Uterus (tissue), 4 donors: ENCODE measurements around the gene RPL23. TPM values are rescaled to one million over a fixed set of nuclear protein-coding genes. Genes with fewer than 3 reads are reported as not detected.
A peak's percentile ranks its signal among the peaks of the same experiment; 100 is the strongest.

Experiments
- DNase-seq, 2 donors: peaks; one replicate each; pipeline ENCODE4 v3.0.0-alpha.2; 2019 to 2020
- H3K27ac ChIP-seq, 2 donors: fragments of 200-600 bp; sonication (generic); 1 replicate in 1 of 2; 2 replicates in 1 of 2; pipeline ENCODE4 v1.5.1; 2016 to 2018
- H3K27me3 ChIP-seq, 2 donors: fragments of 200-600 bp; sonication (generic); one replicate each; pipeline ENCODE4 v1.5.1; 2018 to 2019; ENCODE audit warnings: control low read depth in 1 of 2
- H3K36me3 ChIP-seq, 2 donors: fragments of 200-600 bp; sonication (generic); one replicate each; pipeline ENCODE4 v1.5.1; 2019; ENCODE audit warnings: control low read depth in 1 of 2
- H3K4me1 ChIP-seq, 2 donors: fragments of 200-600 bp; sonication (generic); one replicate each; pipeline ENCODE4 v1.5.1; 2018 to 2019; ENCODE audit warnings: control low read depth in 1 of 2
- H3K4me3 ChIP-seq, 2 donors: fragments of 200-600 bp; sonication (generic); 1 replicate in 1 of 2; 2 replicates in 1 of 2; pipeline ENCODE4 v1.5.1; 2018 to 2019; ENCODE audit warnings: mild to moderate bottlenecking in 1 of 2
- H3K9me3 ChIP-seq, 2 donors: fragments of 200-600 bp; sonication (generic); one replicate each; pipeline ENCODE4 v1.5.1; 2019; ENCODE audit warnings: control low read depth in 1 of 2
- POLR2A ChIP-seq, 2 donors: fragments of 450-650 bp; IDR thresholded peaks; one replicate each; pipeline ENCODE4 v1.6.1; 2016; ENCODE audit warnings: antibody characterized with exemption in 2 of 2, mild to moderate bottlenecking in 1 of 2, moderate library complexity in 1 of 2
- intact Hi-C: fragments of 100-400 bp; cut with DNase I; formaldehyde crosslinking; loops from one replicate; pipeline ENCODE4 v1.15.1; 2023; ENCODE audit warnings: low total_unique reads
- total RNA-seq, 4 donors: library from RNA; depleted of rRNA in 3 of 4; stranded (reverse); fragments of >200 nt in 3 of 4; gene quantifications; one replicate each; pipeline versions ENCODE4 v1.1.0 to v1.2.4, GENCODE V29; 2014 to 2023
- TF ChIP-seq, protein P1 (sequence below), 4 experiments: fragments of 200-600 bp in 2 of 4; fragments of 450-650 bp in 2 of 4; sonication (generic) in 2 of 4; IDR thresholded peaks; one replicate each; pipeline ENCODE4 v1.5.1; 2016 to 2019; ENCODE audit warnings: antibody characterized with exemption in 4 of 4, mild to moderate bottlenecking in 2 of 4, moderate library complexity in 1 of 4
- donor health status: DM: yes; HTN: yes; CAD: no.

RPL23 gene
- total RNA-seq, 4 donors from 2014 or later: 1,418 to 5,044 (median 2,630) TPM

DNA sequence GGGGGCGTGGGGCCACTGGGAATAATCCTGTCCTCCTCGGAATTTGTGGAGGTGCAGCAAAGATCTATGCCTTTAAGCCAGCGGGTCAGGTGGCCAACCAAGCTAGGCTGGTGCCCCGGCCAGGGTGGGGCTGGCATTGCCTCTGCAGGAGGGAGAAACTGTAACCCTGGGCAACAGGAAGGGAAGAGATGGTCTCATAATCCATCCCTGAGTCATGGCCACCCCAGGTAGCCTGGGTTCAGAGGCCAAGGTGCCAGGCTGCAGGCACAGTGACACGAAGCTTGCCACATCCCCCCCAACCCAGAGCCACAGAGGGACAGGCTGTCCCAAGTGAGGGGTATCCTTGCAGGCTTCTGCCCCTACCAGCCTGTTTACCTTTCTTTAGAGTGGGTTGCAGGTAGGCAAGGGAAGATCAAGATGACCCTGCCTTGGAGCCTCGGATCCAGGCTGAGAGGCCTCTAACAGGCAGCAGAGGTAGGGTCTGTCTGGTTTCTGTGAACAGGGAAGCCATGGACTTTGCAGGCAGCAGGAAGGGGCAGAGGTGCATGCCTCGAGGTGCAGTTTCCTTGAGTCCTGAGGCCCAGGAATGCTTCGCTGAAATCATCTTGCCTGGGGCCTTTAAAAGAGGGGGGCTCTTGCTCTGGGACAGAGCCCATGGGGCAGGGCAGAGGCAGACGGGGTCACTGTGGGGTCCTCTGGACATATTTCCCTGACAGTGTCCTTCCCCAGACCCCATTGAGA, 20.3 kb upstream of the RPL23 start:
- intact Hi-C loops: no loop called here
- Histone ChIP-seq H3K27me3 (no peaks in the 10 kb centered on the region), H3K36me3 (no peaks in the 10 kb centered on the region), H3K4me3 (no peak overlapping the region), H3K9me3 (no peaks in the 10 kb centered on the region), H3K4me1 (peaks cover 18 to 26% of the 10 kb centered on the region in 2 donors), H3K27ac (peak overlapping the region; percentile 56 to 96)
- TF ChIP-seq, protein P1, sequence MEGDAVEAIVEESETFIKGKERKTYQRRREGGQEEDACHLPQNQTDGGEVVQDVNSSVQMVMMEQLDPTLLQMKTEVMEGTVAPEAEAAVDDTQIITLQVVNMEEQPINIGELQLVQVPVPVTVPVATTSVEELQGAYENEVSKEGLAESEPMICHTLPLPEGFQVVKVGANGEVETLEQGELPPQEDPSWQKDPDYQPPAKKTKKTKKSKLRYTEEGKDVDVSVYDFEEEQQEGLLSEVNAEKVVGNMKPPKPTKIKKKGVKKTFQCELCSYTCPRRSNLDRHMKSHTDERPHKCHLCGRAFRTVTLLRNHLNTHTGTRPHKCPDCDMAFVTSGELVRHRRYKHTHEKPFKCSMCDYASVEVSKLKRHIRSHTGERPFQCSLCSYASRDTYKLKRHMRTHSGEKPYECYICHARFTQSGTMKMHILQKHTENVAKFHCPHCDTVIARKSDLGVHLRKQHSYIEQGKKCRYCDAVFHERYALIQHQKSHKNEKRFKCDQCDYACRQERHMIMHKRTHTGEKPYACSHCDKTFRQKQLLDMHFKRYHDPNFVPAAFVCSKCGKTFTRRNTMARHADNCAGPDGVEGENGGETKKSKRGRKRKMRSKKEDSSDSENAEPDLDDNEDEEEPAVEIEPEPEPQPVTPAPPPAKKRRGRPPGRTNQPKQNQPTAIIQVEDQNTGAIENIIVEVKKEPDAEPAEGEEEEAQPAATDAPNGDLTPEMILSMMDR (IDR thresholded peaks at IDR 0.05): no peak
- TF ChIP-seq POLR2A (IDR thresholded peaks at IDR 0.05): no peak
- no peak for DNase-seq

DNA sequence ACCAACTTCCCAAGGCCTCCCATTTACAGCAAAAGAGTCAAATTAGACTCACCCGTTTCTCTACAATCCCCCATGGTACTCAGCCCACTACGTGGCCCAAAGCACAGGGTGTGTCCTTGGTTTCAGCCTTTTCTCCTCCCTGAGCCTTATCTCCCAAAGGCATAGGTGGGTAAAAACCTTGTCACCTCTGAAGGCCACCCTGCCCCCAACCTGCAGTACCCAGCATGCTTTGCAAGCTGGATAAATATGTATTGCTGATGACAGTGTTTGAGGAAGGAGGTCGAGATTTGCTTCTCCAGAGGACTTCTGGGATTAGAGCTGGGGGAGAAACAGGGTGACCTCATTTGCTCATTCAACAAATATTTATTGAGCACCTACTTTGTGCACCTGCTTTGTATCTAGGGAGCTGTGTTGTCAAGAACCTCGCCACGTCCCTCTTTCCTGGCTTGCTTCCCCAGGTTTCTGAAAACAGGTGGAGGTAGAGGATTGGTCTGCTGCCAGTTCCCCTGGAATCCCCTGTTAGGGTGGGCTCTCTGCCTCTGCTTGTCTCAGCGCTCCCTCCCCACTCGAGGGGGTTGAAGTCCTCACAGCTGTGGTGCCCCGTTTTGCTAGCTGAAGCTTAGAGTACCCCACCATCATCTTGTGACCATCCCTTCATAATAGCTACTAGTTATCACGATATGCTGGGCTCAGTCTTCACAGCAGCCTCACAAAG, 19.3 kb upstream of the RPL23 start:
- DNase-seq: no peak
- Histone ChIP-seq H3K4me3 (no peak overlapping the region), H3K27me3 (no peaks in the 10 kb centered on the region), H3K9me3 (no peaks in the 10 kb centered on the region), H3K27ac (peak overlapping the region; percentile 96 to 98), H3K36me3 (no peaks in the 10 kb centered on the region), H3K4me1 (peaks cover 18 to 26% of the 10 kb centered on the region in 2 donors)
- intact Hi-C loops: no loop called here
- TF ChIP-seq, protein P1 (IDR thresholded peaks at IDR 0.05): no peak
- TF ChIP-seq POLR2A (IDR thresholded peaks at IDR 0.05): no peak

DNA sequence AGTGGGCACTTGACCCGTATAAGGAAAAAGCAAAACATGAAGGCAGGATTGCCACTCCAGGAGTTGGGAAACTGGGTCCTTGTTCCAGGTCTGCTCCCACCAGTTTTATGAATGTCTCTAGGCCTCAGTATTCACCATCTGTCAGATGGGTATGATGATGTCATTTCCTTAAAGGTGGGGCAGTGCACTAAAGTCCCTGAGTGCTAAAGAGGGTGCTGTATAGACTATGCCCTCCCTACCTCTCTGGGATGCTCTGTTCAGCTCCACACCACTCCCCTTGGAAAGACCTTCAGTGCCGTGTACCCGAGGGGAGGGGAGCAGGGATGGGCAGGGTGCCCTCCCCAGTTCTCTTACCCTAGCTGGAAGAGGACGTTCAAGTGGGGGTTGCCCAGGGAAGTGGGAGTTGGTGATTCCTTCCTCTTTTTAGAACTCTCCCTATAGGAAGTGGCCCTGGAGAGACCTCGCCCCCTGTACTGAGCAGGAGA, 18.5 kb upstream of the RPL23 start:
- TF ChIP-seq, protein P1 (IDR thresholded peaks at IDR 0.05): no peak
- TF ChIP-seq POLR2A (IDR thresholded peaks at IDR 0.05): no peak
- H3K27ac ChIP-seq: peak overlapping the region; percentile 96 to 98
- no peak for DNase-seq
- no peaks in the 10 kb centered on the region for H3K27me3 ChIP-seq
- H3K4me3 ChIP-seq: peak overlapping the region; percentile 84 to 95
- intact Hi-C loops: no loop called here
- H3K4me1 ChIP-seq: peaks cover 18 to 26% of the 10 kb centered on the region in 2 donors
- H3K36me3 ChIP-seq: no peaks in the 10 kb centered on the region
- H3K9me3 ChIP-seq: no peaks in the 10 kb centered on the region

DNA sequence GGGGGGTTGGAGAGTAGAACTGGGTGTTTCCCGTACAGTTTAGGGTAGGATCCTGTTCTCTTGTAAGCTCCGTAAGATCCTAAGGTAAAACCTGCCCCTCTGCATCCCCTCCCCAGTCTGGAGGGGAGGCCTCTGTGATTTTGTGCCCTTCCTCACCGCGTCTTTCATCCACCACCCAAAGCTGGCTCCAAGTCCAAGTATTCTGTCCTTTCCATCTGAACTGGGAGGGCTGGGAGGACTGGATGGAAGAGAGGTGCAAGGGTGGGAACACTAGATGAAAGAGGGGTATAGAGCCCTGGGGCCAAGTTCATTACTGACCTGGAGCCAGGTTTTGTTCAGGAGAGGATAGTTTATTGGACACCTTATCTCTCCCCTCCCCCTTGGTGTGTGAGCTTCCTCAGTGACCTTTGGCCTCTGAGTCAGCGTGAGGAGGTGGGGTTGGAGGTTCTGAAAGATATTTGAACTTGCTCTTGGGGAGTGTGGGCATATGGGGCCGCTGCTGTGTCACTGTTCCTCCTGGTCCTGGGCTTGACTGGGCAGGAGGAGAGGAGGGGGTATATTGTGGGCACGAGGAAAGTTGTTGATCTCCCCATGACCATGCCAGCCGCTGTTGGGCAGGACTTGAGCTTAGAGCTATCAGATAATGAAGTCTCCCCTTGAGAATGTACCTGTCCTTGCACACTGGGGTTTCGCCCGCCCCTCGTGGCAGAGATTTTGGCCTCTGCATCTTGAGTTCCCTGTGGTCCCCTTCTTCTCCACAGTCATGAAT, 17.9 kb upstream of the RPL23 start:
- Histone ChIP-seq H3K4me1 (peaks cover 18 to 26% of the 10 kb centered on the region in 2 donors), H3K4me3 (peak overlapping the region; percentile 84 to 95), H3K9me3 (no peaks in the 10 kb centered on the region), H3K27ac (peak overlapping the region; percentile 96 to 98), H3K36me3 (no peaks in the 10 kb centered on the region), H3K27me3 (no peaks in the 10 kb centered on the region)
- TF ChIP-seq, protein P1 (IDR thresholded peaks at IDR 0.05): no peak
- TF ChIP-seq POLR2A (IDR thresholded peaks at IDR 0.05): no peak
- DNase-seq: peak; percentile 75 to 79
- intact Hi-C loops: no loop called here
